GM23338 (cell line): ENCODE data around the gene ME2. TPM values are rescaled to one million over a fixed set of nuclear protein-coding genes. Genes with fewer than 3 reads are reported as not detected.

ENCODE experiments used
- ATAC-seq: fragments of 200-7000 bp; cut with Tn5 transposase; 3 replicates; pipeline ENCODE4 v1.9.1; 2020
- DNase-seq: peaks from one replicate; pipeline ENCODE4 v3.0.0-alpha.2; 2015; ENCODE audit warnings: low spot score
- H2AFZ ChIP-seq: fragments of 200-600 bp; sonication (generic); 2 replicates; pipeline ENCODE4 v1.8.0; 2016; ENCODE audit warnings: antibody characterized with exemption, mild to moderate bottlenecking, moderate library complexity
- H3F3A ChIP-seq: fragments of 200-600 bp; sonication (generic); replicated peaks from 2 replicates; pipeline ENCODE4 v1.8.0; 2017; ENCODE audit warnings: antibody characterized with exemption, mixed run types, low read depth
- H3K27ac ChIP-seq: fragments of 200-600 bp; sonication (generic); 2 replicates; pipeline ENCODE4 v1.6.1; 2016; ENCODE audit warnings: low read depth
- H3K27me3 ChIP-seq: fragments of 200-600 bp; sonication (generic); 2 replicates; pipeline ENCODE4 v1.8.0; 2016; ENCODE audit warnings: mild to moderate bottlenecking, mixed run types, moderate library complexity; ENCODE audit not compliant: insufficient read depth
- H3K36me3 ChIP-seq: fragments of 200-600 bp; sonication (generic); 2 replicates; pipeline ENCODE4 v1.8.0; 2016; ENCODE audit warnings: mild to moderate bottlenecking; ENCODE audit not compliant: insufficient read depth
- H3K4me1 ChIP-seq: fragments of 200-600 bp; sonication (generic); 2 replicates; pipeline ENCODE4 v1.8.0; 2016; ENCODE audit warnings: mild to moderate bottlenecking, moderate library complexity; ENCODE audit not compliant: insufficient read depth
- H3K4me2 ChIP-seq: fragments of 200-600 bp; sonication (generic); 2 replicates; pipeline ENCODE4 v1.7.1; 2017; ENCODE audit warnings: mixed run types
- H3K4me3 ChIP-seq: fragments of 200-600 bp; sonication (generic); 2 replicates; pipeline ENCODE4 v1.6.1; 2016; ENCODE audit warnings: mixed run types
- H3K79me2 ChIP-seq: fragments of 200-600 bp; sonication (generic); replicated peaks from 2 replicates; pipeline ENCODE4 v1.8.0; 2017; ENCODE audit warnings: mild to moderate bottlenecking; ENCODE audit not compliant: insufficient read depth
- H3K9me2 ChIP-seq: fragments of 200-600 bp; sonication (generic); 2 replicates; pipeline ENCODE4 v1.8.0; 2017; ENCODE audit not compliant: insufficient read depth
- H4K20me1 ChIP-seq: fragments of 200-600 bp; sonication (generic); replicated peaks from 2 replicates; pipeline ENCODE4 v1.8.0; 2017; ENCODE audit warnings: mild to moderate bottlenecking; ENCODE audit not compliant: insufficient read depth
- H3K27ac Mint-ChIP-seq: 2 replicates; pipeline ENCODE4 v1.8.0; 2020; ENCODE audit warnings: inconsistent platforms, mild to moderate bottlenecking, moderate library complexity, mixed read lengths
- H3K27me3 Mint-ChIP-seq: 3 replicates; pipeline ENCODE4 v1.8.0; 2022; ENCODE audit warnings: low read depth, mild to moderate bottlenecking, moderate library complexity, mixed read lengths, inconsistent platforms; ENCODE audit not compliant: insufficient read depth, poor library complexity
- H3K36me3 Mint-ChIP-seq: 3 replicates; pipeline ENCODE4 v1.8.0; 2021; ENCODE audit warnings: low read depth, mild to moderate bottlenecking, inconsistent platforms, moderate library complexity, mixed read lengths
- H3K4me1 Mint-ChIP-seq: 3 replicates; pipeline ENCODE4 v1.8.0; 2020; ENCODE audit warnings: mild to moderate bottlenecking, inconsistent platforms, mixed read lengths
- H3K4me3 Mint-ChIP-seq: 3 replicates; pipeline ENCODE4 v1.8.0; 2021; ENCODE audit warnings: moderate library complexity, mild to moderate bottlenecking, inconsistent platforms, mixed read lengths
- H3K9me3 Mint-ChIP-seq: 3 replicates; pipeline ENCODE4 v1.8.0; 2020; ENCODE audit warnings: moderate library complexity, mild to moderate bottlenecking, inconsistent platforms, mixed read lengths
- ETS1 ChIP-seq: IDR thresholded peaks from 2 replicates; pipeline ENCODE4 v1.6.1; 2016; ENCODE audit warnings: antibody characterized with exemption
- EZH2phosphoT487 ChIP-seq: fragments of 200-600 bp; sonication (generic); IDR thresholded peaks from one replicate; pipeline ENCODE4 v1.8.1; 2018; ENCODE audit warnings: antibody characterized with exemption; ENCODE audit not compliant: unreplicated experiment
- NANOG ChIP-seq: IDR thresholded peaks from 2 replicates; pipeline ENCODE4 v1.6.1; 2016; ENCODE audit warnings: antibody characterized with exemption, borderline replicate concordance
- POLR2AphosphoS5 ChIP-seq: IDR thresholded peaks from 2 replicates; pipeline ENCODE4 v1.6.1; 2016; ENCODE audit warnings: antibody characterized with exemption, low read depth
- REST ChIP-seq: IDR thresholded peaks from one replicate; pipeline ENCODE4 v1.6.1; 2018; ENCODE audit warnings: antibody characterized with exemption; ENCODE audit not compliant: unreplicated experiment
- ZNF114 ChIP-seq: fragments of 250-450 bp; sonication (Bioruptor Pico); IDR thresholded peaks from 2 replicates; pipeline ENCODE4 v1.5.0; 2020; ENCODE audit warnings: mild to moderate bottlenecking, moderate library complexity
- ZNF331 ChIP-seq: fragments of 250-450 bp; sonication (Bioruptor Pico); IDR thresholded peaks from 2 replicates; pipeline ENCODE4 v1.5.0; 2020; ENCODE audit warnings: low read depth, mild to moderate bottlenecking, moderate library complexity
- polyA plus RNA-seq: library from polyadenylated mRNA; unstranded; fragments of >200 nt; fragmentation: Nextera tagmentation; extraction: Ambion mirVana; gene quantifications from 2 replicates; pipeline ENCODE4 v1.2.1, GENCODE V29; 2016
- total RNA-seq: library from RNA; depleted of rRNA; stranded (reverse); fragments of >200 nt; shearing (Covaris generic); gene quantifications from 2 replicates; pipeline ENCODE4 v1.2.3, GENCODE V29; 2014

The ME2 gene
- total and polyA plus RNA-seq, 2 experiments from 2014 or later = 61.0 to 102 TPM

GRCh38 chr18:50861617-50862016 lies 17.3 kb upstream of the ME2 start:
- TF ChIP-seq EZH2phosphoT487 = no peak
- no peak for TF ChIP-seq ZNF331 (CRISPR knock-in tag)
- no peak for TF ChIP-seq ETS1
- no peak for TF ChIP-seq NANOG
- no peak for TF ChIP-seq REST
- no peak overlapping the region for H2AFZ ChIP-seq
- no peaks in the 10 kb centered on the region; the same call in 1 of the 2 replicates for H3K9me2 ChIP-seq
- no peaks in the 10 kb centered on the region for H3K36me3 ChIP-seq
- no peaks in the 10 kb centered on the region for H3K27me3 ChIP-seq
- H3K79me2 ChIP-seq = no peaks in the 10 kb centered on the region
- Mint-ChIP-seq H3K27me3 (peaks cover 4% of the 10 kb centered on the region), H3K27ac (no peak overlapping the region), H3K9me3 (no peaks in the 10 kb centered on the region), H3K4me1 (no peaks in the 10 kb centered on the region), H3K36me3 (no peaks in the 10 kb centered on the region), H3K4me3 (no peak overlapping the region)
- no peaks in the 10 kb centered on the region for H4K20me1 ChIP-seq
- no peak overlapping the region for H3K4me2 ChIP-seq
- no peak for ATAC-seq
- no peak for DNase-seq
- H3K4me1 ChIP-seq = no peaks in the 10 kb centered on the region
- no peak overlapping the region for H3K4me3 ChIP-seq
- H3K27ac ChIP-seq = no peak overlapping the region
- H3F3A ChIP-seq = no peaks in the 10 kb centered on the region

GRCh38 chr18:50862401-50862800 lies 16.5 kb upstream of the ME2 start:
- no peaks in the 10 kb centered on the region for H4K20me1 ChIP-seq
- H3K27me3 ChIP-seq = no peaks in the 10 kb centered on the region
- H3K4me2 ChIP-seq = no peak overlapping the region
- TF ChIP-seq ZNF114 (no peak), ETS1 (no peak), POLR2AphosphoS5 (no peak)
- no peaks in the 10 kb centered on the region; the same call in 1 of the 2 replicates for H3K9me2 ChIP-seq
- no peak overlapping the region for H3K4me3 Mint-ChIP-seq
- H3K36me3 Mint-ChIP-seq = no peaks in the 10 kb centered on the region
- no peak for ATAC-seq
- DNase-seq = no peak
- no peak overlapping the region for H2AFZ ChIP-seq
- no peak overlapping the region for H3K27ac Mint-ChIP-seq
- no peaks in the 10 kb centered on the region for H3K4me1 Mint-ChIP-seq
- no peak overlapping the region for H3K27ac ChIP-seq
- H3K4me1 ChIP-seq = no peaks in the 10 kb centered on the region
- no peak overlapping the region for H3K4me3 ChIP-seq
- H3F3A ChIP-seq = no peaks in the 10 kb centered on the region
- no peaks in the 10 kb centered on the region for H3K36me3 ChIP-seq
- no peaks in the 10 kb centered on the region for H3K9me3 Mint-ChIP-seq
- H3K79me2 ChIP-seq = no peaks in the 10 kb centered on the region
- H3K27me3 Mint-ChIP-seq = peaks cover 4% of the 10 kb centered on the region
